SK-MEL-5 (cell line): ENCODE measurements around the gene RBM26. TPM values are rescaled to one million over a fixed set of nuclear protein-coding genes. Genes with fewer than 3 reads are reported as not detected.
"Not testable (repeated sequence)": the region's sequence is repeated elsewhere in the genome, so short reads cannot be mapped to it uniquely, and the experiment has no call there.

Experiments
- DNase-seq: peaks from one replicate; pipeline ENCODE4 v3.0.0-alpha.2; 2016; ENCODE audit warnings: low read depth, low spot score
- in situ Hi-C: cut with HindIII; loops from 2 replicates; pipeline ENCODE4 v1.10.0; 2016; ENCODE audit warnings: low sequenced_read_pairs, high pct_unique_total_duplicates, low pct_unique_long_range_greater_than_20kb
- total RNA-seq: library from RNA; depleted of rRNA; stranded (reverse); fragments of >200 nt; shearing (Covaris generic); gene quantifications from 2 replicates; pipeline ENCODE4 v1.2.3, GENCODE V29; 2014

Gene RBM26
- total RNA-seq, 1 experiment from 2014 or later, result 26.4 TPM

- in situ Hi-C loops, result no loop called here
- DNase-seq, result no peak
Measured at GRCh38 chr13:79369226-79369625, 36.8 kb downstream of the RBM26 start.

GRCh38 chr13:79365981-79366380 is 40.1 kb downstream of the RBM26 start:
- in situ Hi-C loops, result no loop called here

DNA sequence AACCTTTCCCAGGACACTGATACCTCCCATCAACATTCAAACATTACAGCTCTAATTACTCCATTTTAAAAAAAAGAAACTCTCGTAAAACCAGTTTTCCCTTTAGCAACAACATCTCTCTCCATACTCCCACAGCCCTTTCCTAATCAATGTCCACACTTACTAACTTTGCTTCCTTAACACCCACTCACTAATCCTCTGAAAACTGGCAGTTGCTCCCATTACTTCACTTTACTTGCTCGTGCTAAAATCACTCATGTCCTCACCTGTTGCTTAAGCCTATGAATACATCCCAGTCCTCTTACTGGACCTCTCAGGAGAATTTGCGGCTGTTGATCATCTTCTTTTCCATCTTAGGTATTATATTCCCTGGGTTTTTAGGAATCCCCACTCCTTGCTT is 44.8 kb downstream of the RBM26 start:
- DNase-seq, result no peak
- in situ Hi-C loops, result no loop called here

More at GRCh38 chr13:79365981-79366380, 40.1 kb downstream of the RBM26 start:
- DNase-seq, result no peak

- in situ Hi-C loops, result no loop called here
- no peak for DNase-seq
Measured at GRCh38 chr13:79360095-79360494, 46.0 kb downstream of the RBM26 start.

DNA sequence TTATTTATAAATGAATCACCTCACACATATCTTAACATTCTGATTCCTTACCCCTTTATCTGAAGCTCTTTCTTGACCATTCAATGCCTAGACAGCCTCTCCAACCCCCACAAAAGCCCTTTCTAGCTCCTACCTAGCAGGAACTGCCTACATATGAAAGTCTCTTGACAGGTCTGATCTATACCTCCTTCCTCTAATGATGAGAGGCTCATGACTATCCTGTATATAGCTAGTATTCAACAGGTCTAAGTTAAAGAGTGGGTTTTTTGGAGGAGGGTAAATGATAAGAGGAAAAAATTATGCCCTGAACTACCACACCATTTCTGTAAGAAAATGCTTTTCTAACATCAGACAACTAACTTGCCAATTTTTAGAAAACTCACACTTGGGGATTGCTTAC is 47.0 kb downstream of the RBM26 start:
- no peak for DNase-seq
- in situ Hi-C loops, result no loop called here

GRCh38 chr13:79354285-79354684 is 51.8 kb downstream of the RBM26 start:
- DNase-seq, result no peak
- in situ Hi-C loops, result no loop called here

GRCh38 chr13:79353693-79354092 is 52.4 kb downstream of the RBM26 start:
- DNase-seq, result no peak
- in situ Hi-C loops, result no loop called here

GRCh38 chr13:79352107-79352506 is 53.9 kb downstream of the RBM26 start:
- DNase-seq, result no peak
- in situ Hi-C loops, result no loop called here

DNA sequence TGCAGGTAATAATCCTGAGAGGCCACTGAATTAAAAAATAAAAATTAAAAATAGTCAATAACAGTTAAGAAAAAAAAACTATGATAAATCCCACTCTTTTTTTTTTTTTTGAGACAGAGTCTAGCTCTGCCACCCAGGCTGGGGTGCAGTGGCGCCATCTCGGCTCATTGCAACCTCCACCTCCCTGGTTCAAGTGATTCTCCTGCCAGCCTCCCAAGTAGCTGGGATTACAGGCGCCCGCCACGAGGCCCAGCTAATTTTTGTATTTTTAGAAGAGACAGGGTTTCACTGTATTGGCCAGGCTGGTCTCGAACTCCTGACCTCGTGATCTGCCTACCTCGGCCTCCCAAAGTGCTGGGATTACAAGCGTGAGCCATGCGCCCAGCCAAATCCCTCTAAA is 56.4 kb downstream of the RBM26 start:
- in situ Hi-C loops, DNase-seq: not testable (repeated sequence)

DNA sequence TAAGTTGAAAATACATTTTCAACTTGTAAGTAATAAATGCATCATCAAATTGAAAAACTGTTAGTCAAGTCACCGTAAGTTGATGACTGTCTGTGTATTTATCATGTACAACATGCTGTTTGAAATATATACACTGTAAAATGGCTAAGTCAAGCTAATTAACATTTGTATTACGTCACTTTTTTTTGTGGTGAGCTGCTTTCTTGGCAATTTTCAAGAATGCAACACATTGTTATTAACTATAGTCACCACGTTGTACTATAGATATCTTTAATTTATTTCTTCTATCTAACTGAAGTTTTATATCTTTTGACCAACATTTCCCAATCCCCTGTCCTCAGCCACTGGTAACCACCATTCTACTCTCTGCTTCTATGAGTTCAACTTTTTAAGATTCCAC is 57.0 kb downstream of the RBM26 start:
- in situ Hi-C loops, result no loop called here
- no peak for DNase-seq

GRCh38 chr13:79346300-79346914 is 59.6 kb downstream of the RBM26 start:
- DNase-seq, result peak; percentile 13
- in situ Hi-C loops, result no loop called here

GRCh38 chr13:79341202-79341601 is 64.9 kb downstream of the RBM26 start:
- no peak for DNase-seq
- in situ Hi-C loops, result no loop called here

GRCh38 chr13:79340490-79340889 is 65.6 kb downstream of the RBM26 start:
- in situ Hi-C loops, result no loop called here

DNA sequence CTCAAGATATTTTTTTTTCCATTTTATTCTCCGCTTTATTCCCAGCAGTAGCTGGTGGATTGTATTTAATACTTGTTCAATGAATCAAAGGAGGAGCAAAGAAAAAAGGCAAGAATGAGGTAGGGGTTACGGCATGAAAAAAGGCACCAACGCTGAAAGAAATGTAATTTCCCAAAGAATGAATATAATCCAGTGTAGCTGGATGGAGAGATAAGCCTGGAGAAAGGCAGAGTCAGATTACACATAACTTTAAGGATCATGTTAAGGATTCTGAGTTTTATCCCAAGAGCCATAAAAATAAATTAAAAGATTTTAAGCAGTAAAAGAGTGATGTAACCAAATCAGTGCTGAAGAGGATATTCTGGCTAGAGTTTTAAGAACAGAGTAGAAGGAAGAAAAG is 67.7 kb downstream of the RBM26 start:
- DNase-seq, result no peak
- in situ Hi-C loops, result no loop called here

More at GRCh38 chr13:79340490-79340889, 65.6 kb downstream of the RBM26 start:
- DNase-seq, result no peak

- DNase-seq, result no peak
- in situ Hi-C loops, result no loop called here
Measured at GRCh38 chr13:79336966-79337365, 69.1 kb downstream of the RBM26 start.

DNA sequence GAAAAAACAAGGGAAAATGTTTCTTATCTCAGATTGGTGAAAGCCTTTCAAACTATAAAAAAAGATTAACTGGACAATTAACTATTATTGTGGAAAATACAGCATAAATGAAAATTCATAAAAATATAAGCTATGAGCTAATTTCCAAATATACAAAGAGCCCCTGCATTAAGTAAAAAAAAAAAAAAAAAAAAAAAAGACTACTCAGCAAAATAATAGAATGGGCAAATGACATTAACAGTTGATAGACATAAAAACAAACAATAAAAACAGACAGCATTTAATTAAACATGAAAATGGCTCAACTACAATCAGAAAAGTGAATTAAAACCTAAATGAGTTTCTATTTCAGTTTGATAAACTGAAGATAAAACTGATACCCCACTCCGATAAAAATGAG is 77.5 kb downstream of the RBM26 start:
- in situ Hi-C loops, result no loop called here
- DNase-seq, result no peak

- in situ Hi-C loops, result no loop called here
- no peak for DNase-seq
Measured at GRCh38 chr13:79320433-79320832, 85.6 kb downstream of the RBM26 start.

GRCh38 chr13:79318664-79319063 is 87.4 kb downstream of the RBM26 start:
- DNase-seq, result no peak
- in situ Hi-C loops, result no loop called here

- in situ Hi-C loops, result no loop called here
- DNase-seq, result no peak
Measured at GRCh38 chr13:79317856-79318255, 88.2 kb downstream of the RBM26 start.

GRCh38 chr13:79314652-79315051 is 91.4 kb downstream of the RBM26 start:
- DNase-seq, result no peak
- in situ Hi-C loops, result no loop called here
